PFSK-1 (cell line): ENCODE data around the gene PTPN14.

Source experiments
- POLR2AphosphoS5 ChIP-seq: IDR thresholded peaks from 2 replicates; pipeline ENCODE4 v1.6.1; 2012; ENCODE audit warnings: low read depth, mild to moderate bottlenecking, control low read depth, low read length, moderate library complexity
- SIN3A ChIP-seq: IDR thresholded peaks from 2 replicates; pipeline ENCODE4 v1.6.1; 2012; ENCODE audit warnings: mild to moderate bottlenecking, low read length, moderate library complexity, borderline replicate concordance; ENCODE audit not compliant: insufficient read depth
- TAF1 ChIP-seq: IDR thresholded peaks from 2 replicates; pipeline ENCODE4 v1.6.1; 2012; ENCODE audit warnings: low read length, control low read depth, borderline replicate concordance; ENCODE audit not compliant: insufficient read depth

GRCh38 chr1:214397497-214397896 lies 153.9 kb downstream of the PTPN14 start:
- TF ChIP-seq POLR2AphosphoS5: no peak
- no peak for TF ChIP-seq SIN3A
- TF ChIP-seq TAF1: no peak
